Fibroblast of lung (primary cell): Measurements from ENCODE around the gene FARP1. TPM values are rescaled to one million over a fixed set of nuclear protein-coding genes. Genes with fewer than 3 reads are reported as not detected.
A peak's percentile ranks its signal among the peaks of the same experiment; 100 is the strongest.

Source experiments
- DNase-seq, 2 donors: peaks; one replicate each; pipeline versions ENCODE4 v3.0.0 to v3.0.0-alpha.2; 2010; ENCODE audit warnings: low read depth in 2 of 2
- H2AFZ ChIP-seq: 2 replicates; pipeline ENCODE4 v1.5.1; 2012; ENCODE audit warnings: low read length, control low read depth, inconsistent platforms
- H3K27ac ChIP-seq: 2 replicates; pipeline ENCODE4 v1.5.1; 2011; ENCODE audit warnings: low read length, control low read depth; ENCODE audit not compliant: insufficient read depth
- H3K27me3 ChIP-seq: 2 replicates; pipeline ENCODE4 v1.5.1; 2011; ENCODE audit warnings: mild to moderate bottlenecking, low read length; ENCODE audit not compliant: control insufficient read depth, insufficient read depth
- H3K36me3 ChIP-seq: 2 replicates; pipeline ENCODE4 v1.5.1; 2011; ENCODE audit warnings: low read length; ENCODE audit not compliant: control insufficient read depth, insufficient read depth
- H3K4me1 ChIP-seq: 2 replicates; pipeline ENCODE4 v1.5.1; 2011; ENCODE audit warnings: low read length; ENCODE audit not compliant: control insufficient read depth, insufficient read depth; ENCODE audit errors: extremely low read depth
- H3K4me2 ChIP-seq: 2 replicates; pipeline ENCODE4 v1.5.1; 2011; ENCODE audit warnings: low read length, control low read depth; ENCODE audit not compliant: insufficient read depth; ENCODE audit errors: extremely low read depth
- H3K4me3 ChIP-seq, 4 experiments: fragments of 200-600 bp in 1 of 4; sonication (generic) in 1 of 4; replicated peaks in 1 of 4; 2 replicates each; pipeline ENCODE4 v1.5.1; 2011 to 2016; ENCODE audit warnings: low read length in 4 of 4, low read depth in 3 of 4, mild to moderate bottlenecking in 3 of 4, control low read depth in 2 of 4, inconsistent platforms in 1 of 4, mixed read lengths in 1 of 4; ENCODE audit not compliant: insufficient read depth in 1 of 4; ENCODE audit errors: control extremely low read depth in 1 of 4
- H3K79me2 ChIP-seq: 2 replicates; pipeline ENCODE4 v1.5.1; 2012; ENCODE audit warnings: mild to moderate bottlenecking, low read length, inconsistent platforms; ENCODE audit not compliant: control insufficient read depth, insufficient read depth
- H3K9ac ChIP-seq: 2 replicates; pipeline ENCODE4 v1.5.1; 2011; ENCODE audit warnings: mild to moderate bottlenecking, low read length, control low read depth; ENCODE audit not compliant: insufficient read depth
- H3K9me3 ChIP-seq: 2 replicates; pipeline ENCODE4 v1.5.1; 2012; ENCODE audit warnings: low read depth, low read length; ENCODE audit not compliant: control insufficient read depth, insufficient read depth
- H4K20me1 ChIP-seq: 2 replicates; pipeline ENCODE4 v1.5.1; 2011; ENCODE audit warnings: low read length; ENCODE audit not compliant: control insufficient read depth, insufficient read depth; ENCODE audit errors: extremely low read depth
- EZH2 ChIP-seq: IDR thresholded peaks from 2 replicates; pipeline ENCODE4 v1.5.1; 2012; ENCODE audit warnings: low read length, control low read depth, mild to moderate bottlenecking; ENCODE audit errors: missing control alignments
- polyA plus RNA-seq, 2 donors: library from polyadenylated mRNA; depleted of rRNA in 1 of 2; stranded (reverse) in 1 of 2; unstranded in 1 of 2; fragments of >200 nt; gene quantifications; 2 replicates each; pipeline ENCODE4 v1.2.1, GENCODE V29; 2011 to 2012; ENCODE audit warnings: missing spikeins in 1 of 2
- total RNA-seq: library from RNA; depleted of rRNA; stranded (reverse); fragments of >200 nt; gene quantifications from 2 replicates; pipeline ENCODE4 v1.2.1, GENCODE V29; 2014
- TF ChIP-seq, protein P1 (sequence below), 2 donors: IDR thresholded peaks in 1 of 2; conservative IDR thresholded peaks in 1 of 2; 1 replicate in 1 of 2; 2 replicates in 1 of 2; pipeline ENCODE4 v1.5.1; 2011 to 2012; ENCODE audit warnings: low read length in 2 of 2, control low read depth in 1 of 2, inconsistent platforms in 1 of 2, low read depth in 1 of 2, mild to moderate bottlenecking in 1 of 2

The FARP1 gene
- total and polyA plus RNA-seq, 2 donors (not counting 1 experiment from before 2014, with no cell fraction given) = 50.9 to 199 TPM

DNA sequence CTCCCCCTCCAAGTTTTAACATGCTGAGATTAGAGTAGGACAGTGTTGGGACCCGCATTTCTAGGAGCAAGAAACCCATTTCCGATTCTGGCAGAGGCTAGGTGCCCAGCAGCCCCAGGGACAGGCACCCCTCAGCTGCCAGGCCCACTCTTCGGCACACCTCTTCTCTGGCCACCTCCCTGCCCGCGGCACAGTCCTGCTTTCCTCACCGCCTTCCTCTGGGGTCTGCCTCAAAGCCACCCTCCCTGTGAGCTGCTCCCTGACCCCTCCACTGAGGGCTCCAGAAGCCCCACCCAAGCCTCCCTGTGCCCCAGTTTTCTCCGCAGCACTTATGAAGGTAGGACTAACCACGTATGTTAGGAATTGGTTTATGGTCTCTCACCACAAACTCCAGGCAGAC is 354.1 kb downstream of the FARP1 start:
- H4K20me1 ChIP-seq = no peaks in the 10 kb centered on the region

DNA sequence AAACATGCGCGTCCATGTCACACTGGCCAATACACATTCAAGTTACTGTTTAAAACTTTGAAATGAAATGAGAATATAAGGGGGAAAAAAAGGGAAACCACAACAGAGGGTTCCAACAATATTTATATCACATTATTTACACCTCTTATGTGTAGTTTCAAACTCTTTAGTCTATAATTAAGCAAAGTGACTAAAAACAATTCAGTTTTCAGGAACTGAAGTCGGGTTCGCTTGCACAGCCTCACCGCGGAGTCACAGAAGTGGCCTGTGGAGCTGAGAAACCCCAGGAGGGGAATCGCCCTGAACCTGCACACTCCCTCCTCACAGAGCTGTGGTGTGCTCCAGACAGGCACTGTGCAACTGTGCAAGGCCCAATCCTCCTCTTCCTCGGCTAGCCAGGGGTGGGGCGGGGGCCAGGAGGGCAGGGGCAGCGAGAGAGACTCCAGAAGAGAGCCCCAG is 358.1 kb downstream of the FARP1 start:
- Histone ChIP-seq H3K27ac (no peak overlapping the region), H3K9ac (no peak overlapping the region), H3K4me3 (no peak overlapping the region), H3K27me3 (no peaks in the 10 kb centered on the region), H2AFZ (no peak overlapping the region), H3K36me3 (no peaks in the 10 kb centered on the region), H3K4me2 (no peak overlapping the region), H3K9me3 (no peaks in the 10 kb centered on the region), H3K79me2 (peaks cover 80% of the 10 kb centered on the region), H4K20me1 (no peaks in the 10 kb centered on the region), H3K4me1 (peaks cover 31% of the 10 kb centered on the region)
- no peak for TF ChIP-seq EZH2
- TF ChIP-seq, protein P1, sequence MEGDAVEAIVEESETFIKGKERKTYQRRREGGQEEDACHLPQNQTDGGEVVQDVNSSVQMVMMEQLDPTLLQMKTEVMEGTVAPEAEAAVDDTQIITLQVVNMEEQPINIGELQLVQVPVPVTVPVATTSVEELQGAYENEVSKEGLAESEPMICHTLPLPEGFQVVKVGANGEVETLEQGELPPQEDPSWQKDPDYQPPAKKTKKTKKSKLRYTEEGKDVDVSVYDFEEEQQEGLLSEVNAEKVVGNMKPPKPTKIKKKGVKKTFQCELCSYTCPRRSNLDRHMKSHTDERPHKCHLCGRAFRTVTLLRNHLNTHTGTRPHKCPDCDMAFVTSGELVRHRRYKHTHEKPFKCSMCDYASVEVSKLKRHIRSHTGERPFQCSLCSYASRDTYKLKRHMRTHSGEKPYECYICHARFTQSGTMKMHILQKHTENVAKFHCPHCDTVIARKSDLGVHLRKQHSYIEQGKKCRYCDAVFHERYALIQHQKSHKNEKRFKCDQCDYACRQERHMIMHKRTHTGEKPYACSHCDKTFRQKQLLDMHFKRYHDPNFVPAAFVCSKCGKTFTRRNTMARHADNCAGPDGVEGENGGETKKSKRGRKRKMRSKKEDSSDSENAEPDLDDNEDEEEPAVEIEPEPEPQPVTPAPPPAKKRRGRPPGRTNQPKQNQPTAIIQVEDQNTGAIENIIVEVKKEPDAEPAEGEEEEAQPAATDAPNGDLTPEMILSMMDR (conservative IDR thresholded peaks at IDR 0.05 in 1 of 2, IDR thresholded peaks at IDR 0.05 in 1 of 2; ENCODE audit: low read depth in 1 of 2, low read length in 2 of 2) = no peak
- no peak for DNase-seq

More for the DNA sequence above, 354.1 kb downstream of the FARP1 start:
- Histone ChIP-seq H3K27me3 (no peaks in the 10 kb centered on the region), H3K27ac (no peak overlapping the region), H3K79me2 (peaks cover 67% of the 10 kb centered on the region), H3K4me2 (peak overlapping the region; percentile 56), H3K4me3 (no peak overlapping the region), H3K36me3 (no peaks in the 10 kb centered on the region), H2AFZ (no peak overlapping the region), H3K9me3 (no peaks in the 10 kb centered on the region), H3K4me1 (peaks cover 20% of the 10 kb centered on the region), H3K9ac (no peak overlapping the region)
- TF ChIP-seq, protein P1 (conservative IDR thresholded peaks at IDR 0.05 in 1 of 2, IDR thresholded peaks at IDR 0.05 in 1 of 2; ENCODE audit: low read depth in 1 of 2, low read length in 2 of 2) = no peak
- no peak for DNase-seq

DNA sequence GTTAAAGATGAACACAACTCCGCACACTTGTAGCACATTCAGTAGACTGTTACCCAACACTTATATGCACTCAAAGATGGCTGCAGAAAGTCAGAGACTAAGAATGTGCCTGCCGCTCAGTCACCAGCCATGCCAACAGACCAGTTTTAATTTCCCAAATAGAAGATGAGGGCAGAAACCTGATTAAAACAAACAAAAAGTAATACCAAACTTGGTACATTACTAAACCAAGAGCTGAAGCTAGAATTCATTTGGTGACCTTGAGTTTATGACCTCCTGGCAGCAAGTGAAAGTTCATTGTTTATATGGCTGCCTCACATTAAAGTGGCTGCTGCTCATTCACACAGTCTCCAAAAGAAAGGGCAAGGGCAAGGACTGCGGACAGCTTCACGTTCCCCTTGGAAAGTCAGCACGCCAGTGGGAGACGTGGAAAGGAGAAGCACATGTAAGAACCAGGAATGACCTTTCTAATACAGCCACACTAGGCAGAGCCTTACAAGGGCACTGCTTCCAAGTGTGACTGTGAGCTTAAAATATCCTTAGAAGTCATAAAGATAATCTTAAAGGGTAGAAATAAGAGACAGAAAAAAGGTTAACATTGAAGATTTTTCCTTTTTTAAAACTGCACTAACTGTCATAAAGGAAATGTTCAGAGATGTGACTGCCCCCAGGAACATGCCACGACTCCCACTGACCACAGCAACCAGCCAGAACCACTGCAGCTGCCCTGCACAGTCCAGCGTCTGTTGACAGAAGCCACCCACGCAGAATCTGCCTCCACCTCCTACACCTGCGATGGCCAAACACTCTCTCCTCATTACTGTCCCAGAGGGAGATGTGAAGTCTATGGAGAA is 360.5 kb downstream of the FARP1 start:
- Histone ChIP-seq H3K27me3 (no peaks in the 10 kb centered on the region), H3K79me2 (peaks cover 84% of the 10 kb centered on the region), H3K9me3 (no peaks in the 10 kb centered on the region), H2AFZ (no peak overlapping the region), H3K9ac (no peak overlapping the region), H3K27ac (peak overlapping the region; percentile 67), H4K20me1 (no peaks in the 10 kb centered on the region), H3K36me3 (no peaks in the 10 kb centered on the region), H3K4me1 (peaks cover 27% of the 10 kb centered on the region), H3K4me2 (peak overlapping the region; percentile 80), H3K4me3 (peak overlapping the region in 3 of 4 experiments; percentile 10 to 39 (median 21))
- no peak for TF ChIP-seq EZH2
- DNase-seq = peak; percentile 28 to 48
